Endothelial cell of umbilical vein (primary cell): Measurements from ENCODE around the gene MYT1.

Experiments used
- POLR2A ChIP-seq: IDR thresholded peaks from 2 replicates; pipeline ENCODE4 v1.6.1; 2012; ENCODE audit warnings: low read depth, mild to moderate bottlenecking, control low read depth, low read length
- POLR2AphosphoS5 ChIP-seq: IDR thresholded peaks from 2 replicates; pipeline ENCODE4 v1.6.1; 2012; ENCODE audit warnings: low read depth, mild to moderate bottlenecking, control low read depth, low read length, moderate library complexity; ENCODE audit not compliant: insufficient read depth
- TF ChIP-seq, protein P1 (sequence below), 2 donors: IDR thresholded peaks; 1 replicate in 1 of 2; 2 replicates in 1 of 2; pipeline ENCODE4 v1.5.1; 2011; ENCODE audit warnings: low read length in 2 of 2, mild to moderate bottlenecking in 2 of 2, moderate library complexity in 2 of 2, control low read depth in 1 of 2, inconsistent platforms in 1 of 2, low read depth in 1 of 2; ENCODE audit not compliant: insufficient read depth in 1 of 2; ENCODE audit errors: extremely low read depth in 1 of 2

DNA sequence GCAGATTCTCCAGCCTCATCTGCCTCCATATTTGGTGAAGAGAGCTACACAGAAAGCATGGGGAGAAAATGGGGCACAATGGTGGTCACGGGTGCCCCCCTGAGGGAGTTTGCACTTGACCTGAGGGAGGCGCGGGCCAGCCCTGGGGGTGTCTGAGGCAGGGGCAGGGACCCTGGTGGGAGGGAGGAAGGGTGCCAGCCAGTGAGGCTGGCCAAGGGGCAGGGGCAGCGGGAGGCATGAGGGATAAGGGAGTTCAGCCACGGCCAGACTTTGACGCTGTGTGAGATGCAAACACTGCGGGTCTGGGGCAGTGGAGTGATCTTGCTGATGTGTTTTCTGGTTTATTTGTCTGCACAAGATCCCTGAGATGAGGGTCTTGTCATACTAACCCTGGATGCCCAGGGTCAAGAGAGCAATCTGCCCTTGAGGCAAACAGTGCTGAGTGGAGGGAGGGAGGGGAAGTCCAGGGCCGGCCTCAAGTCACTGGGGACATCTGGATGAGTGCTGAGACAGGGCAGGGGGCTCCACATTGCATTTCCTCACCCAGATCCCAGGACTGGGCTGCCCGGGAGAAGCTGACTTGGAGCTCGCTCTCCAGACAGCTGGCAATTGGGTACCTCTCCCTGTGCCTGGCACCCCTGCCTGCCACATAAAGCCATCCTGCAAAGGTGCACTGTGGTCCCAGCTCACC is 82.5 kb downstream of the MYT1 start:
- TF ChIP-seq, protein P1, sequence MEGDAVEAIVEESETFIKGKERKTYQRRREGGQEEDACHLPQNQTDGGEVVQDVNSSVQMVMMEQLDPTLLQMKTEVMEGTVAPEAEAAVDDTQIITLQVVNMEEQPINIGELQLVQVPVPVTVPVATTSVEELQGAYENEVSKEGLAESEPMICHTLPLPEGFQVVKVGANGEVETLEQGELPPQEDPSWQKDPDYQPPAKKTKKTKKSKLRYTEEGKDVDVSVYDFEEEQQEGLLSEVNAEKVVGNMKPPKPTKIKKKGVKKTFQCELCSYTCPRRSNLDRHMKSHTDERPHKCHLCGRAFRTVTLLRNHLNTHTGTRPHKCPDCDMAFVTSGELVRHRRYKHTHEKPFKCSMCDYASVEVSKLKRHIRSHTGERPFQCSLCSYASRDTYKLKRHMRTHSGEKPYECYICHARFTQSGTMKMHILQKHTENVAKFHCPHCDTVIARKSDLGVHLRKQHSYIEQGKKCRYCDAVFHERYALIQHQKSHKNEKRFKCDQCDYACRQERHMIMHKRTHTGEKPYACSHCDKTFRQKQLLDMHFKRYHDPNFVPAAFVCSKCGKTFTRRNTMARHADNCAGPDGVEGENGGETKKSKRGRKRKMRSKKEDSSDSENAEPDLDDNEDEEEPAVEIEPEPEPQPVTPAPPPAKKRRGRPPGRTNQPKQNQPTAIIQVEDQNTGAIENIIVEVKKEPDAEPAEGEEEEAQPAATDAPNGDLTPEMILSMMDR (IDR thresholded peaks at IDR 0.05; ENCODE audit: extremely low read depth in 1 of 2, insufficient read depth in 1 of 2, low read depth in 1 of 2, low read length in 2 of 2): no peak
- TF ChIP-seq POLR2AphosphoS5 (no peak), POLR2A (no peak)
